ENCODE data around the gene WNT4. TPM values are rescaled to one million over a fixed set of nuclear protein-coding genes. Genes with fewer than 3 reads are reported as not detected.

WNT4 gene
- total and polyA plus RNA-seq, 2 of the 8 experiments (the other 6 are each of a cell fraction or from before 2014, with no cell fraction given): 1.3 to 6.6 TPM

DNA sequence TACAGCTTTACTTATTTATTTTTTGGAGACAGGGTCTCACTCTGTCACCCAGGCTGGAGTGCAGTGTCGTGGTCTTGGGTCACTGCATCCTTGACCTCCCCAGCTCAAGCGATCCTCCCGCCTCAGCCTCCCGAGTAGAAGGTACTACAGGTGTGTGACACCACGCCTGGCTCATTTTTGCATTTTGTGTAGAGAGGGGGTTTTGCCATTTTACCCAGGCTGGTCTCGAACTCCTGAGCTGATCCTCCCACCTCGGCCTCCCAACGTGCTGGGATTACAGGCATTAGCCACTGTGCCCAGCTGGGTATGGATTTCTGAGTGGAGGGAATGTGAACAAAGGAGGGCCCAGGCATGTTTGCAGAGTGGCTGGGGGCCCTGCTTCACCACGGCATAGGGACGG lies 44.1 kb downstream of the WNT4 start:
- 90% methylated on average over 10 of the region's 10 CpGs; no CpG with 5 or more reads in 1 of the 2 experiments for WGBS, 2 experiments (ENCODE audit: extremely low coverage in 1 of 2, insufficient coverage in 1 of 2, insufficient read length in 1 of 2, insufficient replicate concordance in 2 of 2, low coverage in 1 of 2, low lambda C conversion rate in 2 of 2, missing lambda C conversion rate in 1 of 2)
- no peak overlapping the region for H4K5ac ChIP-seq (ENCODE audit: insufficient read length, low read depth, low read length)
- ChIA-PET POLR2A (ENCODE audit: partially characterized antibody) (no interaction called here), CTCF (ENCODE audit: partially characterized antibody) (interaction anchor here (0.6 to 2.1 kb wide), 4 partner anchors 25 to 318 kb away, joined by 3 to 6 read pairs (median 4); no protein-coding TSS in a partner anchor)
- FAIRE-seq (no peak), DNase-seq (ENCODE audit: low read depth in 1 of 2, low spot score in 2 of 2) (no peak)
- no peaks in the 10 kb centered on the region for H3K23me2 ChIP-seq (ENCODE audit: low read depth, low read length)
- H3K79me1 ChIP-seq (ENCODE audit: low read depth, low read length): 0 out of 2 replicates have a peak, but pooled peaks cover 3% of the 10 kb centered on the region
- no peak overlapping the region for H2BK120ac ChIP-seq (replicated peaks; ENCODE audit: low read depth, low read length)
- H2AFZ ChIP-seq (ENCODE audit: low read length): no peak overlapping the region
- H4K20me1 ChIP-seq (replicated peaks in 1 of 2; ENCODE audit: control insufficient read depth in 1 of 2, insufficient read depth in 2 of 2, low read length in 2 of 2): peaks cover 0 to 2% of the 10 kb centered on the region in 2 experiments
- no peak overlapping the region for H3K9ac ChIP-seq (replicated peaks in 1 of 4; ENCODE audit: extremely low read depth in 1 of 4, low read depth in 3 of 4, low read length in 3 of 4)
- H3K4ac ChIP-seq (replicated peaks; ENCODE audit: insufficient read length, low read depth, low read length): no peak overlapping the region
- H2AK5ac ChIP-seq (ENCODE audit: low read depth, low read length): no peak overlapping the region
- H2BK15ac ChIP-seq (ENCODE audit: low read length): no peak overlapping the region
- H2BK20ac ChIP-seq (ENCODE audit: low read length): no peak overlapping the region
- H3K36me3 ChIP-seq (ENCODE audit: control insufficient read depth in 2 of 4, insufficient read depth in 4 of 4, low read length in 3 of 4): peaks cover 0 to 13% (median 5%) of the 10 kb centered on the region in 4 experiments; a peak in 3 of 8 replicates
- H3K27ac ChIP-seq (ENCODE audit: low read depth, low read length): no peak overlapping the region
- no peaks in the 10 kb centered on the region for H3K4me1 ChIP-seq (replicated peaks in 1 of 4; ENCODE audit: control insufficient read depth in 3 of 4, insufficient read depth in 4 of 4, low read length in 3 of 4)
- TF ChIP-seq HDAC6 (IDR thresholded peaks at IDR 0.05; ENCODE audit: low read depth, low read length) (no peak), KDM5A (IDR thresholded peaks at IDR 0.05; ENCODE audit: low read length) (no peak), CREB1 (IDR thresholded peaks at IDR 0.05) (no peak), TBP (IDR thresholded peaks at IDR 0.05; ENCODE audit: low read depth, low read length) (no peak), EZH2 (IDR thresholded peaks at IDR 0.05; ENCODE audit: low read depth, low read length, severe bottlenecking) (no peak), JUND (IDR thresholded peaks at IDR 0.05; ENCODE audit: low read length) (no peak)
- no peak overlapping the region for H4K8ac ChIP-seq (ENCODE audit: extremely low read depth, insufficient read depth, low read length)
- no peak overlapping the region for H2BK12ac ChIP-seq (ENCODE audit: low read depth, low read length)
- H3K27me3 ChIP-seq (replicated peaks in 1 of 4; ENCODE audit: control insufficient read depth in 3 of 4, extremely low read depth in 1 of 4, insufficient read depth in 3 of 4, low read length in 3 of 4): no peaks in the 10 kb centered on the region
- no peak overlapping the region for H4K91ac ChIP-seq (replicated peaks; ENCODE audit: insufficient read length, low read length)
- no peak overlapping the region for H3K23ac ChIP-seq (ENCODE audit: insufficient read length)
- H3K79me2 ChIP-seq (ENCODE audit: control insufficient read depth in 1 of 2, insufficient read depth in 2 of 2, low read length in 2 of 2): peaks cover 0 to 6% of the 10 kb centered on the region in 2 experiments; a peak in 1 of 4 replicates
- H3K4me2 ChIP-seq (ENCODE audit: insufficient read depth in 1 of 2, low read depth in 2 of 2, low read length in 2 of 2): no peak overlapping the region
- no peaks in the 10 kb centered on the region for H3K9me3 ChIP-seq (ENCODE audit: insufficient read depth in 2 of 2, low read depth in 1 of 2, low read length in 1 of 2)
- H3K56ac ChIP-seq (replicated peaks; ENCODE audit: insufficient read length, low read depth, low read length): no peak overlapping the region
- H3K18ac ChIP-seq (ENCODE audit: extremely low read depth, low read length): no peak overlapping the region
- no peak overlapping the region for H2BK5ac ChIP-seq (ENCODE audit: low read depth, low read length)
- H3K14ac ChIP-seq (ENCODE audit: insufficient read length): no peak overlapping the region
- H3K4me3 ChIP-seq (ENCODE audit: extremely low read depth in 1 of 4, insufficient read depth in 2 of 4, low read depth in 3 of 4, low read length in 4 of 4): no peak overlapping the region
